Motor neuron (in vitro differentiated cells): Measurements from ENCODE around the gene TMC8. TPM values are rescaled to one million over a fixed set of nuclear protein-coding genes. Genes with fewer than 3 reads are reported as not detected.
"Not testable (repeated sequence)": the region's sequence is repeated elsewhere in the genome, so short reads cannot be mapped to it uniquely, and the experiment has no call there.

Experiments
- ATAC-seq, 8 experiments: fragments of 200-7000 bp; cut with Tn5 transposase; replicated peaks in 6 of 8; 2 replicates each; pipeline ENCODE4 v1.8.0; 2021; ENCODE audit warnings: mild to moderate bottlenecking in 8 of 8, moderate library complexity in 8 of 8
- H3K27ac ChIP-seq, 2 donors: fragments of 250-450 bp; sonication (Bioruptor Pico); 2 replicates each; pipeline ENCODE4 v1.9.0; 2021; ENCODE audit warnings: antibody characterized with exemption in 2 of 2, mild to moderate bottlenecking in 2 of 2, moderate library complexity in 1 of 2
- H3K4me1 ChIP-seq, 2 donors: fragments of 250-450 bp; sonication (Bioruptor Pico); replicated peaks in 1 of 2; 2 replicates each; pipeline ENCODE4 v1.6.1; 2021; ENCODE audit warnings: antibody characterized with exemption in 2 of 2, mild to moderate bottlenecking in 2 of 2, moderate library complexity in 1 of 2
- H3K4me3 ChIP-seq, 5 donors: fragments of 250-450 bp; sonication (Bioruptor Pico); 2 replicates each; pipeline ENCODE4 v1.9.0; 2021; ENCODE audit warnings: antibody characterized with exemption in 5 of 5, mild to moderate bottlenecking in 5 of 5, moderate library complexity in 4 of 5
- WGBS, 10 experiments: fragments of 450-650 bp; shearing (Covaris generic); methylation state at CpG; one replicate each; pipeline ENCODE4 v1.0.0; 2022; 5-methylcytosine and 5-hydroxymethylcytosine counted together
- in situ Hi-C, 9 experiments: fragments of 400-800 bp; cut with MboI; loops; one replicate each; pipeline ENCODE4 v1.15.0; 2021; ENCODE audit warnings: low sequenced_read_pairs in 9 of 9, low pct_unique_long_range_greater_than_20kb in 2 of 9; ENCODE audit not compliant: unreplicated experiment in 9 of 9
- total RNA-seq, 8 experiments: library from RNA; unstranded; fragments of 300-600 nt; gene quantifications; 2 replicates each; pipeline versions ENCODE4 v1.2.3 to v1.2.4, GENCODE V29; 2022

TMC8 gene
- total RNA-seq, 8 experiments from 2014 or later = 0.10 to 1.4 (median 0.58) TPM; not detected in 1

- Histone ChIP-seq H3K4me3 (no peak overlapping the region), H3K27ac (no peak overlapping the region), H3K4me1 (peaks cover 0 to 5% of the 10 kb centered on the region in 2 donors)
- WGBS, 10 experiments = 10 to 87% methylated on average over 2 to 3 of the region's 31 CpGs; no CpG with 5 or more reads in 8 of the 10 experiments
- in situ Hi-C loops = no loop called here
- ATAC-seq = no peak
These were observed 40.4 kb downstream of the TMC8 start for GRCh38 chr17:78170692-78171590.

GRCh38 chr17:78171591-78172248 is 41.1 kb downstream of the TMC8 start:
- ATAC-seq, H3K27ac ChIP-seq, H3K4me1 ChIP-seq, H3K4me3 ChIP-seq, in situ Hi-C loops: not testable (repeated sequence)
- WGBS, 10 experiments = 80 to 94% methylated on average over 1 to 3 of the region's 19 CpGs; no CpG with 5 or more reads in 8 of the 10 experiments

GRCh38 chr17:78172249-78173051 is 41.9 kb downstream of the TMC8 start:
- peaks cover 4 to 5% of the 10 kb centered on the region in 2 donors for H3K4me1 ChIP-seq
- ATAC-seq = peak in 3 of 8 experiments; percentile 25 to 50 (median 30)
- in situ Hi-C loops = no loop called here
- no peak overlapping the region for H3K27ac ChIP-seq
- 7 to 67% (median 65%) methylated on average over 3 to 8 of the region's 19 CpGs; no CpG with 5 or more reads in 5 of the 10 experiments for WGBS, 10 experiments
- no peak overlapping the region for H3K4me3 ChIP-seq

GRCh38 chr17:78173097-78173715 is 42.6 kb downstream of the TMC8 start:
- H3K4me3 ChIP-seq = no peak overlapping the region
- in situ Hi-C loops = no loop called here
- 70 to 90% (median 80%) methylated on average over 1 to 5 of the region's 11 CpGs; no CpG with 5 or more reads in 3 of the 10 experiments for WGBS, 10 experiments
- no peak for ATAC-seq
- peaks cover 4 to 5% of the 10 kb centered on the region in 2 donors for H3K4me1 ChIP-seq
- H3K27ac ChIP-seq = no peak overlapping the region

- Histone ChIP-seq H3K4me1 (peaks cover 3 to 4% of the 10 kb centered on the region in 2 donors), H3K27ac (no peak overlapping the region), H3K4me3 (no peak overlapping the region)
- WGBS, 10 experiments = 82 to 100% (median 86%) methylated on average over 1 to 5 of the region's 15 CpGs; no CpG with 5 or more reads in 5 of the 10 experiments
- peak in 2 of 8 experiments; percentile 12 to 44 for ATAC-seq
- in situ Hi-C loops = no loop called here
These were observed 43.8 kb downstream of the TMC8 start for GRCh38 chr17:78174346-78174869.

- in situ Hi-C loops = no loop called here
- Histone ChIP-seq H3K4me1 (peaks cover 2 to 4% of the 10 kb centered on the region in 2 donors), H3K27ac (no peak overlapping the region), H3K4me3 (no peak overlapping the region)
- 80 to 98% (median 84%) methylated on average over 1 to 16 of the region's 28 CpGs; no CpG with 5 or more reads in 5 of the 10 experiments for WGBS, 10 experiments
- no peak for ATAC-seq
These were observed 44.5 kb downstream of the TMC8 start for GRCh38 chr17:78174870-78175642.

- H3K4me3 ChIP-seq = no peak overlapping the region
- no peak overlapping the region for H3K27ac ChIP-seq
- H3K4me1 ChIP-seq = peaks cover 2 to 4% of the 10 kb centered on the region in 2 donors
- in situ Hi-C loops = no loop called here
- WGBS, 10 experiments = 90 to 100% (median 100%) methylated on average over 2 to 3 of the region's 14 CpGs; no CpG with 5 or more reads in 7 of the 10 experiments
- ATAC-seq = no peak
These were observed 45.0 kb downstream of the TMC8 start for GRCh38 chr17:78175643-78175981.

- Histone ChIP-seq H3K4me1 (peaks cover 2 to 4% of the 10 kb centered on the region in 2 donors), H3K4me3 (no peak overlapping the region), H3K27ac (no peak overlapping the region)
- peak; percentile 61 to 89 (median 86) for ATAC-seq
- in situ Hi-C loops = no loop called here
- 0% methylated on average over 1 of the region's 14 CpGs; no CpG with 5 or more reads in 9 of the 10 experiments for WGBS, 10 experiments
These were observed 46.0 kb downstream of the TMC8 start for GRCh38 chr17:78176548-78177025.

DNA sequence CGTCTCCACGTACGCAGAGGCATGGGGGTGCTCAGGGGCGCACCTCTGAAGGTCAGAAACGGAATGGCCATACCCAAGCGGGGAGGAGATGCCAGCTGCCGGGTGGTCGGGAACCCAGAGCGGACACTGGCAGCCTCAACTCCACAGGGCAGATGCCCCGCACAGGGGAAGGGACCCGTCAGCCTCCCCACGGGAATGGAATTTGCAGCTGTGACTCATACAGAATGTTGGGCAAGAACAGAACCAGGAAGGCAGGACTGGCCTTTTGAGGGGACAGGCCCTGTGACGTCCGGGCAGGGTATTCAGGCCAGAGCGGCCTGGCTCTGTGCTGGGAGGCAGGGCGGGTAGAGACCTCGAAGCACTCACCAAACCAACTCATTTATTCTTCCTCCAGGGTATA is 48.8 kb downstream of the TMC8 start:
- 50 to 100% (median 98%) methylated on average over 1 to 9 of the region's 17 CpGs; no CpG with 5 or more reads in 2 of the 10 experiments for WGBS, 10 experiments
- H3K27ac ChIP-seq = no peak overlapping the region
- peak in 1 of 8 experiments; percentile 9 for ATAC-seq
- in situ Hi-C loops = no loop called here
- H3K4me1 ChIP-seq = peaks cover 0 to 4% of the 10 kb centered on the region in 2 donors
- H3K4me3 ChIP-seq = no peak overlapping the region

DNA sequence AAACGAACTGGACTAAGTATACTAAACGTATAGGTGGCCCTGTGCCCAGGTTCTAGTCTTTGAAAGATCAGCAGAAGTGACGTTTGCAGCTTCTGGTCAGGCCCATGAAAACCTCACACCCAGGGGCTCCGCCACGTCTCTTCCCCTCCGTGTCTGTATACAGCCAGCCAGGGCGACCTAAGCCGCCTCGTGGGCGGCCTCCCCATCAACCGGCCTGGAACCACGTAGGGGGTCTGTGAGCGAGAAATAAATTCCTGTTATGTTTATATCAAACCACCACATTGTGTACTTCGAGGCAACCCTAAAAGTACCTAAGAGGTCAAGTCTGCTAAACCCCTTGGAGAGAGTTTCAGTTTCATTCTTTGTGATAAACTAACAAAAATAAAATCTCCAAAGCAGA is 49.5 kb downstream of the TMC8 start:
- no peak overlapping the region for H3K27ac ChIP-seq
- 77 to 100% (median 92%) methylated on average over 1 to 11 of the region's 14 CpGs; no CpG with 5 or more reads in 1 of the 10 experiments for WGBS, 10 experiments
- ATAC-seq = no peak
- in situ Hi-C loops = no loop called here
- peaks cover 0 to 4% of the 10 kb centered on the region in 2 donors for H3K4me1 ChIP-seq
- H3K4me3 ChIP-seq = no peak overlapping the region

DNA sequence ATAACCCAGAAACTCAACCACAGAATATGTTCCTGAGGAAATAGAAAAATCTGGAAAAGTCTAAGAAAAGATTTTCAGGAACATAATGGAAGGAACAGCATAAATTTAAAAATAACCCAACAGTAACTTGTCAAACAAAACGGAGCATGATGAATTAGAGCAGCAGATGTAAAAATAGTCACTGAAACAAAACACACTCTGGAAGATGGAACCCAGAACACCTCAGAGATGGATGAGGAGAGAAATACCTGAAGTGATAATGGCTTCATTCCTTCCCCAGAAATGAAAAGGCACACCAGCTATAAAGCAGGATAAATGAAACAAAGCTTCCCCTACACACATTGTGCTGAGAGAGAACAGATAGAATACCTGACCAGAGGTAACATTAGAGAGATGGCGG is 49.9 kb downstream of the TMC8 start:
- H3K4me1 ChIP-seq = peaks cover 2 to 4% of the 10 kb centered on the region in 2 donors
- no peak overlapping the region for H3K4me3 ChIP-seq
- ATAC-seq = no peak
- 82 to 100% (median 92%) methylated on average over 1 to 2 of the region's 2 CpGs; no CpG with 5 or more reads in 1 of the 10 experiments for WGBS, 10 experiments
- in situ Hi-C loops = no loop called here
- H3K27ac ChIP-seq = no peak overlapping the region
